Measurements from ENCODE around the gene WDR90.

WDR90 gene

DNA sequence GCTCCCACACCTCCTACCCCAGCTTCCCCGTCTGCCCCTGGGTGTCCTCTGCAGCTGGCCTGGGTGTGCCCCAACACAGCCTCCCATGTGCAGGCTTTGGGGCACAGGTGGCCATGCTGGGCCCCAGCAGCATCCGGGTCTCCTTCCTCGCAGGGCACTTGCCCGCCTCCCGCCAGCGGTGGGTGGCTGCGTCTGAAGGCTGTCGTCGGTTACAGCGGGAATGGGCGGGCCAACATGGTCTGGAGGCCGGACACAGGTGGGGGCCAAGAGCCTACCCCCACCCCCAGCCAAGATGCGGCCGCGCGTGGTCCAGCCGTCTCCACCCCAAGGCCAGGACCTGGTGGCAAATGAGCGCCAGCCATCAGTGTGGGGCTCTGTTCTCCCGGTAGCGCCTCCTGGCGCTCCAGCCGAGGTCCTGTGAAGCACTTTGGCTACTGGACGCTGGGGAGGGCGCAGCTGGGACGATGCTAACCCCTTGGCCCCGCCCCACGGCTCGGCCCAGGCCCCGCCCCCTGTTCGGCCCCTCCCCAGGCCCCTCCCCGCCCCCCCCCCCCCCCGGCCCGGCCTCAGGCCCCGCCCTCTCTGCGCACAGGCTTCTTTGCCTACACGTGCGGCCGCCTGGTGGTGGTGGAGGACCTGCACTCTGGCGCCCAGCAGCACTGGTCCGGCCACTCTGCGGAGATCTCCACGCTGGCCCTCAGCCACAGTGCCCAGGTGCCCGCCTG is 11.5 kb downstream of the WDR90 start:
- DNase-seq (ENCODE audit: low spot score) = peak; percentile 91

DNA sequence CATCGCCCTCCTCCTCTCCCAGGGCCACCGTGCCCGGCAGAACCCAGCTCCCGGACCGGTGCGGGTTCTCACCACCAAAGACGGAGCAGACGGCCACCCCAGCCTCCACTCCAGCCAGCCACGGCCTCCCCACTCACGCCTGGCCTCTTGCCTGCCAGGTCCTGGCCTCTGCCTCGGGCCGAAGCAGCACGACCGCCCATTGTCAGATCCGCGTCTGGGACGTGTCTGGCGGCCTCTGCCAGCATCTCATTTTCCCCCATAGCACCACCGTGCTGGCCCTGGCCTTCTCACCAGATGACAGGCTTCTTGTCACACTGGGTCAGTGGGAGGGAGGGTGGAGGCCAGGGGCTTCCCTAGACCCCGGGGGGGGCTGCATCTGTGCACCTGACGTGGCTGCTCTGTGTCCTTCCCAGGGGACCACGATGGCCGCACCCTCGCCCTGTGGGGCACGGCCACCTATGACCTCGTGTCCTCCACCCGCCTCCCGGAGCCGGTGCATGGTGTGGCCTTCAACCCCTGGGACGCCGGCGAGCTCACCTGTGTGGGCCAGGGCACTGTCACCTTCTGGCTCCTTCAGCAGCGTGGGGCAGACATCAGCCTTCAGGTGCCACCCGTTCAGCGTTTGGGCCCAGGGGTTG is 12.1 kb downstream of the WDR90 start:
- DNase-seq (ENCODE audit: low spot score) = no peak

DNA sequence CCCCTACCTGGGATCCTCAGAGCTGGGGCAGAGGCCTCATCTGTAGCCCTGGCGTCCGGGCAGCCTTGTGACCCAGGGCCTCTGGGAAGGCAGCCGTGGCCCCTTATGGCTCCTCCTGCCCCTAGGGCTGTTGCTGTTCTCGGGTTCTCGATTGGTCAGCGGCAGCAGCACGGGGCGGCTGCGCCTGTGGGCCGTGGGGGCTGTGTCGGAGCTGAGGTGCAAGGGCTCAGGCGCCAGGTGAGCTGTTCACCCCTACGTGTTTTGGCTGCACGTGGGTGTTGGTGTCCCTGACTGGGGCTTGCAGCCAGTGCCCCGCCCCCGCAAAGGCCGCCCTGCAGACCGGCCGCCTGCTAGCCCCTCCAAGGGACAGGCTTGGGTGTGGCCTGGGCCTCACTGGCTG is 12.9 kb downstream of the WDR90 start:
- DNase-seq (ENCODE audit: low spot score) = no peak

DNA sequence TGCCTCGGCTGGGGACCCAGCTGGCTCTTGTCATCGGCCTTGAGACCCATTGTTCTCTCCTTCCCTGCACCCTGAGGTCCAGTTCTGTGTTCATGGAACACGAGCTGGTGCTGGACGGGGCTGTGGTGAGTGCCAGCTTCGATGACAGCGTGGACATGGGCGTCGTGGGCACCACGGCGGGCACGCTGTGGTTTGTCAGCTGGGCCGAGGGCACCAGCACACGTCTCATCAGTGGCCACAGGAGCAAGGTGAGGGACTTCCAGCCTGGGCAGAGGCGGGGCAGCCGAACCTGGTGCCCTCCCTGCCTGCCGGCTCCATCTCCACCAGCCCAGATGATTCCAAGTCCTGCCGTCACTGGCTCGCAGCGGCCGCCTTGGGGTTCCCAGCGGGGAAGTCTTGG is 13.4 kb downstream of the WDR90 start:
- no peak for DNase-seq (ENCODE audit: low spot score)

DNA sequence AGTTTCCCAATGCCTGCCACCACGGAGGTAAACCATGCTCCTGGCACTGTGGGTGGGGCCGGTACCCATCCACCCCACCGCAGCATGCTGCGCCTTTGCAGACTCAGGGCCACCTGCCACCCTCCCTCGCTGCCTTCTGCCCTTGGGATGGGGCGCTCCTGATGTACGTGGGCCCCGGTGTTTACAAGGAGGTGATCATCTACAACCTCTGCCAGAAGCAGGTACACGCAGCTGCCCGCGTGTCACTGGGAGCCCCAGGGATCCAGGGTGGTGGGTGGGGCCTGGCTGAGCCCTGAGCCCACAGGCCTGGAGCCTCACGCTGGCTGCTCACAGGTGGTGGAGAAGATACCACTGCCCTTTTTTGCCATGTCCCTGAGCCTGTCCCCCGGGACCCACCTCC is 17.4 kb downstream of the WDR90 start:
- DNase-seq (ENCODE audit: low spot score) = no peak

DNA sequence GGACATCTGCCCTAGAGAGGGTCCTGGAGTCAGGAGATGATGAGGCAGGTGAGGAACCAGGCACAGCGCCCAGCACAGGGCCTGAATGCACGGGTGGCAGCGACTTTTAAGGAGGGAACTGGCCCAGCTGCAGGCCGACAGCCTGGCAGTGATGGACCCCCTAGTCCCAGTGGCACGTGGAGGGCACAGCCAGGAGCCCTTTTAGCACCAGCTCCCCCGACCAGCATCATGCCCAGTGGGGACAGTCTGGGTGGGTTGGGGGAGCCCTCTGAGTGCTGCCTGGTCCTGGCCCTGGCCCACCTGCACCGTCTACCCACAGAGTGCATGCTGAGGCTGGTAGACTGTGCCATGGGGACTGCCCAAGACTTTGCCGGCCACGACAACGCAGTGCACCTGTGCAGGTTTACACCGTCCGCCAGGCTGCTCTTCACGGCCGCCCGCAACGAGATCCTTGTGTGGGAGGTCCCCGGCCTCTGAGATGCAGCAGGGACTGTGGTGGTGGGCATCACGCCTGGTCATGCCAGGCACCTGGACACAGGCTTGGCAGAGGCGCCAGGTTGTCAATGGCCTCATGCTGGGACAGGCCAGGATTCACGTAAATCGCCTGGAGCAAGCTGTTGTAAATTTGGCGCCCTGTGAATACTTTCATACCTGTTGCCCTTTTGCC is 18.1 kb downstream of the WDR90 start:
- DNase-seq (ENCODE audit: low spot score) = no peak

DNA sequence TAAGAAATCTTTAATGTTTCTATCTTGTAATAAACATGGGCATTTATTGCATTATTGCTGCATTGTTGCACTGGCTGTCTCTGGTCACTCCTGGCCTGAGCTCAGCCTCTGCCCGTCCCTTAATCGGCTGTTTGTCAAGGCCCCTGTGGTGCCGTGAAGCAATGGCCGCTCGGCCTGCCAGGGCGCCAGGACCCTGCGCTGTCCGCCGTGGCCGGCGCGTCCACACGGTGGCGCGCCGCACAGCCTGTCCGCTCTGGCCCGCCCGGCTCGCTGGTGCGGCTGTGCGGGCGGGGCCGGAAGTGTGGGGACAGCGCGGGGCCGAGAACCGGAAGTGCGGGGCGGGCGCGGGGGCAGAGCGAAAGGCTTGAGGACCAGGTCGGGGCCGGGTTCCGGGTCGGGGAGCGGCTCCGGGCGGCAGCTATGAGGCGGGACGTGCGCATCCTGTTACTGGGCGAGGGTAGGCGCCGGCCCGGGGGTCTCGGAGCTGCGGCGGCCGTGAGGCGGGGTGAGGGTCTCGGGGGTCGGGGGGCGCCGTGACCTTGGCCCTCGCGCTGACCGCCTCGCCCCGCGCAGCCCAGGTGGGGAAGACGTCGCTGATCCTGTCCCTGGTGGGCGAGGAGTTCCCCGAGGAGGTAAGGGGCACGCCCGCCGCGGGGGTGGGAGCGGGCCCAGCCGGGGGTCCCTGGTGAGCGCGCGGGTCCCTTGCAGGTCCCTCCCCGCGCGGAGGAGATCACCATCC is 18.8 kb downstream of the WDR90 start, which contains the start of gene RHOT2:
Gene RHOT2 (plus strand): TSS at position 353 of the 739 bp plus-strand sequence. CDS start 68 bp downstream, at position 421.
- peak; percentile 93 for DNase-seq (ENCODE audit: low spot score)

DNA sequence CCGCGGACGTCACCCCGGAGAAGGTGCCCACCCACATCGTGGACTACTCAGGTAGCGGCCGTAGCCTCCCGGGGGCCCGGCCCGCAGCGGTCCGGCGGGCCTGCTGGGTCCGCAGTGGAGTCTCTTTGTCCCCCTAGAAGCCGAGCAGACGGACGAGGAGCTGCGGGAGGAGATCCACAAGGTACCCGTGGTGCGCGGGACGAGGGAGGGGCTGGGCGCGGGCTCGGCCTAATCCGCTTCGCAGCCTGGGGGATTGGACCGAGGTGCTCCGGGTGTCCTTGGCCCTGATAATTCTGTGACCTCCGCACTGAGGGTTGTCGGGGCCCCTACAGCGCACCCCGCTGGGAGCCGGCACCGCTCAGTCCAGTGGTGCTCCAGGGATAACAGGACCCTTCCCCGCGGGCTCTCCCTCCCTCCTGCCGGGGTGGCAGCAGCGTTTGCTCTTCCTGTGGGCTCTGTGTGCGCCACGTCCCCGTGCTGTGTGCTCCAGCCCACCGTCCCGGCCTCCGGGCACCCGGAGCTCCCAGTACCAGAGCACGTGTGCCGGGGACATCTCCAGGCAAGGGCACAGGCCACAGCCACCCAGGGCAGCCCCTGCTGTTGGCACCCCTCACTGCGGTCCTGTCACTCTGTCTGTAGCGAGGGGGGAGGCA is 19.5 kb downstream of the WDR90 start:
- DNase-seq (ENCODE audit: low spot score) = no peak

DNA sequence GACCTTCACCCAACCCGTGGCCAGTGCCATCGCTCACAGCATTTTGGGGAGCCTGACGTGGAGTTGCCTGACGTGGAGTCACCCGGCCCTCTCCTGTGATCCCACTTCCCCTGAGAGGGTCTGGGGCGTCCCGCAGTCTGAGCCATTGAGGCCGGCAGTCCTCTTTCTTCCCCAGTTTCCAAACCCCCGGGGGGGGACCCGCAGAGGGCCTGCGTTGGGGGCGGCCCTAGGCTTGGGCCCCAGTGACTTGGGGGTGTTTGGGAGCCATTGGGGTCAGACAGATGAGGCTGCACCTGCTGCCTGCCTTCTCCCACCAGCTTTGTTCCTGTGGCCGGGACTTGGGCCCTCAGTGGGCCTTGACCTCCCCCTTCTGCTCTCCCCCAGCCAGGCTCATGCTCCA is 20.5 kb downstream of the WDR90 start:
- no peak for DNase-seq (ENCODE audit: low spot score)

DNA sequence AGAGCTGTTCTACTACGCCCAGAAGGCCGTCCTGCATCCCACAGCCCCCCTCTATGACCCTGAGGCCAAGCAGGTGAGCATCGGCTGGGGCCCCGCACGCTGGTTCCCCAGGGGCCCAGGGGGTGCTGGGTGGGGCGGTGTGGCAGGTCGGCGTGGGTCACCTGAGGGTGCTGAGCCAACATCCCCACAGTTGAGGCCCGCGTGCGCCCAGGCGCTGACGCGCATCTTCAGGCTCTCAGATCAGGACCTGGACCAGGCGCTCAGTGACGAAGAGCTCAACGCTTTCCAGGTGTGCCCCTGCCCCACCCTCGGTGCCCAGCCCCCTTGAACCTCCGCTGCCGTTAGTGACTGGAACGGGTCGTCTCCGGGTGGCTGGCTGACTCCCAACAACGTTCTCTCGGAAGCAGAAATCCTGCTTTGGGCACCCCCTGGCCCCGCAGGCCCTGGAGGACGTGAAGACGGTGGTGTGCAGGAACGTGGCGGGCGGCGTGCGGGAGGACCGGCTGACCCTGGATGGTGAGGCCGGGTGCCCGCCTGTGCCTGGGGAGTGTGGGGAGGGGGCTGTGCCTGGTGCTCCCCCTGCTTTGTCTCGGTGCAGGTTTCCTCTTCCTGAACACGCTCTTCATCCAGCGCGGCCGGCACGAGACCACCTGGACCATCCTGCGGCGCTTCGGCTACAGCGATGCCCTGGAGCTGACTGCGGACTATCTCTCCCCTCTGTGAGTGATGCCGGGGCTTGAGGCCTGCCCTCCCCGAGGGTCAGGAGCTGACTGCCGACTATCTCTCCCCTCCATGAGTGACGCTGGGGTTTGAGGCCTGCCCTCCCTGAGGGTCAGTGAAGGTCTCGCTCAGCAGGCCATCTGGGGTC is 21.6 kb downstream of the WDR90 start:
- DNase-seq (ENCODE audit: low spot score) = no peak

DNA sequence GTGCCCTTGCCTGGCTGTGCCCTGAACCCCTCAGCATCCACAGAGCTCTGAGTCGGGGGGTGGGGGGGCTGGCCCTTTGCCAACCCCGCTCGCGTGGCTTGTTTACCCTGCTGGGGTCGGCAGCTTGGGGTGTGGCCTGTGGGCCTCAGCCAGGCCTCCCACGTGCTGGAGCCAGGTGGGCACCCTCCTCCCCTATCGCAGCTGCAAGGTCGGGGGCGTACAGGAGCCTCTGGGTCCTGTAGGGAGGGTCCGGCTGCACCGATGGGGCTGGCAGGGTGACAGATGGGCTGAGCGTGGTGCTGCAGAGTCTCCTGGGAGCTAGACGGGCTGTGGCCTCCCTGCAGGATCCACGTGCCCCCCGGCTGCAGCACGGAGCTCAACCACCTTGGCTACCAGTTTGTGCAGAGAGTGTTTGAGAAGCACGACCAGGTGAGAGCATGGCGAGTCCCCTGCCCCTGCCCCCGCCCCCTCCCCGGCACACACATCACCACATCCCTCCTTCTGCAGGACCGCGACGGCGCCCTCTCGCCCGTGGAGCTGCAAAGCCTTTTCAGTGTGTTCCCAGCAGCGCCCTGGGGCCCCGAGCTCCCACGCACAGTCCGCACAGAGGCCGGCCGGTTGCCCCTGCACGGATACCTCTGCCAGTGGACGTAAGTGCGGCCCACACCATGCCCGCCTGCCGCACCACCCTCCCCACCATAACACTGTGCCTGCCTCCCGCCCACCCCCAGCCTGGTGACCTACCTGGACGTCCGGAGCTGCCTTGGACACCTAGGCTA is 22.4 kb downstream of the WDR90 start:
- DNase-seq (ENCODE audit: low spot score) = no peak

DNA sequence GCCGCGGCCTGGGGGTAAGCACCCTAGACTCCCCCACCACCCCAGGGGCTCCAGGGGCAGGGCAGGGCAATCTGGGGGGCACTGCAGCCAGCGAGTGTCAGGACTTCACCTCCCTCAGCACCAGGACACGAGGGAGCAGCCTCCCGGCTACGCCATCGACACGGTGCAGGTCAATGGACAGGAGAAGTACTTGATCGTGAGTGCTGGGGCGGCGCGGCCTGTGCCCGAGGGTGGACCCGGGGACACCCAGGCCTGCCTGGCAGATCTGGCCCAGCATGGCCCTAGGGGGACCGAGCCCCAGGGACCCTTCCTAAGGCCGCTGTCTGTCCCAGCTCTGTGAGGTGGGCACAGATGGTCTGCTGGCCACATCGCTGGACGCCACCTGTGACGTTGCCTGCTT is 23.2 kb downstream of the WDR90 start:
- no peak for DNase-seq (ENCODE audit: low spot score)

DNA sequence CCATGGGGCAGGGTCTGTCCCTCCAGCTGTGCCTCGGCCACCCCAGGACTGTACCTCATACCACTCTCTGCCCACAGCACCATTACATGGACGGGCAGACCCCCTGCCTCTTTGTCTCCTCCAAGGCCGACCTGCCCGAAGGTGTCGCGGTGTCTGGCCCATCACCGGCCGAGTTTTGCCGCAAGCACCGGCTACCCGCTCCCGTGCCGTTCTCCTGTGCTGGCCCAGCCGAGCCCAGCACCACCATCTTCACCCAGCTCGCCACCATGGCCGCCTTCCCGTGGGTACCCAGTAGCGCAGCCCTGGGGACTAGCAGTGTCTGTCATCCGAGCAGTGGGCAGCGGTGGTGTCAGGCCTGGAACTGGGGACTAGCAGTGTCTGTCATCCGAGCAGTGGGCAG is 23.7 kb downstream of the WDR90 start:
- DNase-seq (ENCODE audit: low spot score) = no peak

DNA sequence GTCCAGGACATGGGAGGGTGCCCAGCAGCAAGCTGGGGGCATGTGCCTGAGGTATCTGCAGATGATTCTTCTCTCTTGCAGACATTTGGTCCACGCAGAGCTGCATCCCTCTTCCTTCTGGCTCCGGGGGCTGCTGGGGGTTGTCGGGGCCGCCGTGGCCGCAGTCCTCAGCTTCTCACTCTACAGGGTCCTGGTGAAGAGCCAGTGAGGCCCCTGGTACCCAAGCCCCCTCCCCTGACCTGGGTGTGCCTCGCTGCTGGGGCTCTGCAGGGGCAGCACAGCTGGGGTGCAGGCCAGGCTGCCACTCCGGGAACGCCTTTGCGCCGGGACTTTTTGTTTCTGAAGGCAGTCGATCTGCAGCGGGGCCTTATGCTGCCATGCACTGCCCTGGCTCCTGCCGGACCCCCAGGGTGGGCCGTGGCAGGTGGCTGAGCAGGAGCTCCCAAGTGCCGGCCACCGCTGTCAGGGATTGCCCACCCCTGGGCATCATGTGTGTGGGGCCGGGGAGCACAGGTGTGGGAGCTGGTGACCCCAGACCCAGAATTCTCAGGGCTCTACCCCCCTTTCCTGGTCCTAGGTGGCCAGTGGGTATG is 24.3 kb downstream of the WDR90 start:
- DNase-seq (ENCODE audit: low spot score) = no peak

DNA sequence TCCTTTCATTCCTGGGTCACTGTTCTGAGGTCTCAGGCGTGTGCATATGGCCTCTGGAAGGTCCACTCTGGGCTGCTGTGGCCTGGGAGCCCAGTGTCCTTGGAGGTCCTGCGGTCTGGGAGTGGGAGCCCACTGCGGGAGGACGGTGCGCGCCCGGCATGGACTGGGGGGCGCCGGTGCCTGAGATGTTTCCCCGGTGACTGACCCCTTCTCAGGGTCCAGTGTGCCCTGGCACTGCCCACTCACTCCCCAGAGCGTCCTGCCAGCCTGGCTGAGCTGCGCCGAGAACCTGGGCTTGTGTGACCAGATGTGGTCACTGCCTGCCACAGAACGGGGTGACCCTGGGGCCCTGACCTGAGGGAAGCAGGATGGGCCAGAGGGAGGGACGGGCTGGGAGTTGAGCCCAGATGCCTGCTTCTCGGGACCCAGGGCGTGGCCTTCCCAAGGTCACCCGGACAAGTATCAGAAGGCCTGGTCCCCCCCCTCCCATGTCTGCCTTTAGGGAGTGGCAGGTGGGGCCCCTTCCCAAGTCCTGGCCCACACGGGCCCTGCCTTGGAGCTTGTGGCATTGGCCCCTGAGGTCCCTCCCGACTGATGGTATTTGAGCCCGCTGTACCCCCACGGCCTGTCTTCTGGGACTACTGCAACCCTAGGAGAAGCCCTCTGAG is 25.2 kb downstream of the WDR90 start:
- no peak for DNase-seq (ENCODE audit: low spot score)

DNA sequence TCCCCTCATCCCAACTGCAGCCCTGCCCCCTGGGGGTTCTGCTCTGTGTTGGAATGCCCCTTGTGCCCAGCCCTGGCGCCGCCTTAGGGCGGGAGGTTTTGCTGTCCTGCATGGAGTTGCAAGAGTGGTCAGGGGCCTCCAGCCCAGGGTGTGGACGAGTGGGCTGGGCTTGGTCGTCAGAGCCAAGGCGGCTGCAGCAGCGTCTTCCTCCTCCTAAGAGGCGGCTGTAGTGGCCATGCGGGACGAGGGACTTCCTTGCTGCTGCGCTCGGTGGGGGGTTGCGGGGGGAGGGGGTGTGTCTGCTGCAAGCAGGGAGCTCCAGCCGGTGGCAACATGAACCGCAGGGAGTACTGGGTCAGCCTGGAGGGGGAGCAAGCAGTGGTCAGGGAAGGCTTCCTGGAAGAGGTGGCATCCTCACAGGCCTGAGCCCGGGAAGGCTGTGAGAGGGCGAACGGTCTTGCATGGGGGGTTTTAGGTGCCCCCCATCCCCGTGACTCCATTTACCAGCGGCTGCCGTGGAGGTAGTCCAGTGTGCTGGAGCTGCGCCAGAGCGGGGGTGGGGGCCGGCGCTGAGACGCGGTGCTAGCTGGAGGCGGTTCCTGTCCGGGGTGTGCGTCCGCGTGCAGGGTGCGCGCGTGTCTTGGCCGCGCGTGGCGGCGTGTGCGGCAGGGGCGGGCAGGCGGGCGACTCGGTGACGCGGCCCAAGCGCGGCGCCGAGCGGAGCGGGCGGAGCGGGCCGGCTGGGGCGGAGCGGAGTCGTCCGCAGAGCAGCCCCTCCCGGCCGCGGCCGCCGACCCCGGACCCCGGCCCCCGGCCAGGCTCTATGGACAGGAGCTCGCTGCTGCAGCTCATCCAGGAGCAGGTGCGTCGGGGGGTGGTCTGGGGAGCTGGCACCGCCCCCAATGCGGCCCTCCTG is 26.1 kb downstream of the WDR90 start, which contains the start of gene RHBDL1:
Gene RHBDL1 (plus strand): TSS at position 704 of the 916 bp plus-strand sequence. CDS start 120 bp downstream, at position 824.
- no peak for DNase-seq (ENCODE audit: low spot score)

DNA sequence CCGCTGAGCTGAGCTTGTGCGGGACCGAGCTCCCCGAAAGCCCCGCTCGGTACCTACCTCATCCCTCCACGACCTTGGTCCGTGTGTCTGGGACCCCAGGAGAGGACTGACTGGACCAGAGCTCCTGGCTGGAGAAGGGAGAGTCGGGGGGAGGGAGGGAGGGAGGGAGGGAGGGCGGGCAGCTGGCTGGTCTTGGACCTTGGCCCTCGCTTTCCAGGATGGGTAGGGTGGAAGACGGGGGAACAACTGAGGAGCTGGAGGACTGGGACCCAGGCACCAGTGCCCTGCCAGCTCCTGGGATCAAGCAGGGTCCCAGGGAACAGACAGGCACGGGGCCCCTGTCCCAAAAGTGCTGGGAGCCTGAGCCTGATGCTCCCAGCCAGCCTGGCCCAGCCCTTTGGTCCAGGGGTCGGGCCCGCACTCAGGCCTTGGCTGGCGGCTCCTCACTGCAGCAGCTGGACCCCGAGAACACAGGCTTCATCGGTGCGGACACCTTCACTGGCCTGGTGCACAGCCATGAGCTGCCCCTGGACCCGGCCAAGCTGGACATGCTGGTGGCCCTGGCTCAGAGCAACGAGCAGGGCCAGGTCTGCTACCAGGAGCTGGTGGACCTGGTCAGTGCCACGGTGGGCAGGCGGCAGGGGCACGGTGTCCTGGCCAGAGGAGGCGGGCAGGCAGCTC is 26.9 kb downstream of the WDR90 start:
- DNase-seq (ENCODE audit: low spot score) = no peak

DNA sequence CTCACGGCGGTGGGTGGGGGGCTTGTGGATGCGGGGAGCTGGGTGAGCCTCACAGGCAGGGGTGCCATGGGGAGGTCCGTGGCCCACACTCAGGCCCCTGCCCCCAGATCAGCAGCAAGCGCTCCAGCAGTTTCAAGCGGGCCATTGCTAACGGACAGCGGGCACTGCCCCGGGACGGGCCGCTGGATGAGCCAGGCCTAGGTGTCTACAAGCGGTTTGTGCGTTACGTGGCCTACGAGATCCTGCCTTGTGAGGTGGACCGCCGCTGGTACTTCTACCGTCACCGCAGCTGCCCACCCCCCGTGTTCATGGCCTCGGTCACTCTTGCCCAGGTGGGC is 27.4 kb downstream of the WDR90 start:
- DNase-seq (ENCODE audit: low spot score) = no peak

Measured in hematopoietic multipotent progenitor cell treated with erythropoietin and hydrocortisone succinate and interleukin-3 and kit ligand, for 17 days (in vitro differentiated cells).